HepG2 (cell line): ENCODE data around the gene UQCRFS1. TPM values are rescaled to one million over a fixed set of nuclear protein-coding genes. Genes with fewer than 3 reads are reported as not detected.

Experiments
- ATAC-seq: fragments of 200-7000 bp; cut with Tn5 transposase; 3 replicates; pipeline ENCODE4 v1.9.1; 2020; ENCODE audit warnings: mild to moderate bottlenecking, moderate library complexity
- BruUV-seq: library from RNA; stranded (reverse); fragments of 400-500 nt; replicated peaks from 2 replicates; lab custom pipeline; 2021; lab: Mats Ljungman, UMichigan
- CTCF ChIA-PET: fragments of 300-600 bp; formaldehyde crosslinking; extraction: SDS; loops from one replicate; lab custom pipeline; 2021; ENCODE audit warnings: low total read pairs, inconsistent platforms, low intra/inter-chr PET ratio; lab: Yijun Ruan, JAX
- POLR2A ChIA-PET: fragments of 350-600 bp; sonication (Branson Sonifier 250); formaldehyde crosslinking; loops from one replicate; lab custom pipeline; 2020; ENCODE audit warnings: antibody characterized with exemption, inconsistent platforms; lab: Yijun Ruan, JAX
- DNase-seq: peaks from one replicate; pipeline ENCODE4 v3.0.0-alpha.2; 2015; ENCODE audit warnings: low spot score
- FAIRE-seq: peaks from 3 replicates; lab custom pipeline; 2011; peaks lifted over from hg19 to GRCh38; lab: Jason Lieb, UNC
- H2AFZ ChIP-seq: one replicate; pipeline ENCODE4 v1.6.1; 2011; ENCODE audit warnings: low read length, inconsistent platforms
- H3K27ac ChIP-seq: fragments of 300-600 bp; 3 replicates; pipeline ENCODE4 v1.8.0; 2011; ENCODE audit warnings: mixed run types, mild to moderate bottlenecking, mixed read lengths, low read length, inconsistent platforms; ENCODE audit not compliant: insufficient read depth; ENCODE audit errors: extremely low read length
- H3K27me3 ChIP-seq, 2 experiments: fragments of 200-600 bp in 1 of 2; 2 replicates in 1 of 2; 3 replicates in 1 of 2; pipeline versions ENCODE4 v1.6.0 to v1.8.0; 2011; ENCODE audit warnings: low read length in 2 of 2, mild to moderate bottlenecking in 2 of 2, moderate library complexity in 2 of 2, inconsistent platforms in 1 of 2; ENCODE audit not compliant: insufficient read depth in 2 of 2, control insufficient read depth in 1 of 2
- H3K36me3 ChIP-seq, 2 experiments: fragments of 200-600 bp in 1 of 2; replicated peaks in 1 of 2; 2 replicates in 1 of 2; 3 replicates in 1 of 2; pipeline versions ENCODE4 v1.5.1 to v1.8.0; 2011; ENCODE audit warnings: low read length in 2 of 2, inconsistent platforms in 1 of 2; ENCODE audit not compliant: insufficient read depth in 2 of 2, control insufficient read depth in 1 of 2
- H3K4me1 ChIP-seq: 2 replicates; pipeline ENCODE4 v1.5.1; 2012; ENCODE audit warnings: low read length, inconsistent platforms; ENCODE audit not compliant: insufficient read depth
- H3K4me2 ChIP-seq: 2 replicates; pipeline ENCODE4 v1.6.0; 2011; ENCODE audit warnings: low read depth, low read length, inconsistent platforms
- H3K4me3 ChIP-seq, 3 experiments: fragments of 200-600 bp in 1 of 3; sonication (generic), shearing (Covaris generic) in 1 of 3; replicated peaks in 1 of 3; 2 replicates each; pipeline ENCODE4 v1.5.1; 2011 to 2016; ENCODE audit warnings: low read length in 3 of 3, inconsistent platforms in 2 of 3, low read depth in 2 of 3, mild to moderate bottlenecking in 2 of 3, control low read depth in 1 of 3, mixed read lengths in 1 of 3; ENCODE audit not compliant: insufficient read depth in 1 of 3
- H3K79me2 ChIP-seq: one replicate; pipeline ENCODE4 v1.6.1; 2011; ENCODE audit warnings: low read length, inconsistent platforms; ENCODE audit not compliant: insufficient read depth
- H3K9ac ChIP-seq: 2 replicates; pipeline ENCODE4 v1.6.0; 2011; ENCODE audit warnings: mild to moderate bottlenecking, low read depth, low read length, inconsistent platforms; ENCODE audit not compliant: insufficient read depth
- H3K9me3 ChIP-seq: 2 replicates; pipeline ENCODE4 v1.5.1; 2012; ENCODE audit warnings: mild to moderate bottlenecking, low read length
- H4K20me1 ChIP-seq: 2 replicates; pipeline ENCODE4 v1.6.0; 2011; ENCODE audit warnings: inconsistent platforms, mild to moderate bottlenecking, low read length, moderate library complexity; ENCODE audit not compliant: insufficient read depth
- ARNT ChIP-seq: fragments of 450-650 bp; IDR thresholded peaks from 2 replicates; pipeline ENCODE4 v1.6.1; 2017
- BRCA1 ChIP-seq: sonication (generic); formaldehyde crosslinking; IDR thresholded peaks from 2 replicates; pipeline ENCODE4 v1.4.0; 2020; ENCODE audit warnings: missing genetic modification reagents
- CCDC6 ChIP-seq: sonication (generic); formaldehyde crosslinking; IDR thresholded peaks from 2 replicates; pipeline ENCODE4 v1.8.1; 2022; ENCODE audit warnings: mild to moderate bottlenecking, missing genetic modification reagents, moderate library complexity
- CEBPB ChIP-seq: IDR thresholded peaks from 2 replicates; pipeline ENCODE4 v1.6.1; 2011; ENCODE audit warnings: low read depth, low read length, improper control_type of control experiment, borderline replicate concordance
- FOSL1 ChIP-seq: sonication (generic); formaldehyde crosslinking; IDR thresholded peaks from 2 replicates; pipeline ENCODE4 v1.9.0; 2021; ENCODE audit warnings: missing genetic modification reagents, borderline replicate concordance
- GPN1 ChIP-seq: sonication (generic); formaldehyde crosslinking; IDR thresholded peaks from 2 replicates; pipeline ENCODE4 v1.5.1; 2020; ENCODE audit warnings: missing genetic modification reagents, borderline replicate concordance
- HNF4A ChIP-seq: sonication (generic); formaldehyde crosslinking; IDR thresholded peaks from 2 replicates; pipeline ENCODE4 v1.4.0; 2020; ENCODE audit warnings: missing genetic modification reagents
- KLF15 ChIP-seq: sonication (generic); formaldehyde crosslinking; IDR thresholded peaks from 2 replicates; pipeline ENCODE4 v1.8.1; 2023; ENCODE audit warnings: borderline replicate concordance, mild to moderate bottlenecking, inconsistent platforms, missing genetic modification reagents, mixed read lengths
- MAFF ChIP-seq: IDR thresholded peaks from 2 replicates; pipeline ENCODE4 v1.6.1; 2011; ENCODE audit warnings: low read depth, low read length, improper control_type of control experiment
- MAFK ChIP-seq, 2 experiments: IDR thresholded peaks in 1 of 2; conservative IDR thresholded peaks in 1 of 2; 2 replicates each; pipeline ENCODE4 v1.6.1; 2011; ENCODE audit warnings: improper control_type of control experiment in 2 of 2, low read length in 2 of 2
- NFE2L2 ChIP-seq: fragments of 150-350 bp; IDR thresholded peaks from 2 replicates; pipeline ENCODE4 v1.6.1; 2014; ENCODE audit warnings: low read length
- NFYB ChIP-seq: sonication (generic); formaldehyde crosslinking; IDR thresholded peaks from 2 replicates; pipeline ENCODE4 v1.4.0; 2020; ENCODE audit warnings: missing genetic modification reagents
- PCBP1 ChIP-seq: fragments of 200-400 bp; formaldehyde crosslinking; IDR thresholded peaks from 2 replicates; pipeline ENCODE4 v1.6.1; 2017; ENCODE audit warnings: mild to moderate bottlenecking, low read depth, low read length, borderline replicate concordance
- SP1 ChIP-seq, 2 experiments: fragments of 450-650 bp in 1 of 2; sonication (generic) in 1 of 2; formaldehyde crosslinking in 1 of 2; IDR thresholded peaks; 2 replicates each; pipeline versions ENCODE4 v1.4.0 to v1.6.1; 2016 to 2020; ENCODE audit warnings: missing genetic modification reagents in 1 of 2
- ZNF20 ChIP-seq: sonication (generic); formaldehyde crosslinking; IDR thresholded peaks from 2 replicates; pipeline ENCODE4 v1.4.0; 2020; ENCODE audit warnings: mild to moderate bottlenecking, moderate library complexity, missing genetic modification reagents
- ZNF563 ChIP-seq: sonication (generic); formaldehyde crosslinking; IDR thresholded peaks from 2 replicates; pipeline ENCODE4 v1.8.0; 2022; ENCODE audit warnings: mild to moderate bottlenecking, moderate library complexity, missing genetic modification reagents
- ZSCAN9 ChIP-seq: IDR thresholded peaks from 2 replicates; pipeline ENCODE4 v1.6.1; 2016; ENCODE audit warnings: borderline replicate concordance
- WGBS: methylation state at CpG from one replicate; pipeline ENCODE4 v1.1.6; 2017; ENCODE audit warnings: low lambda C conversion rate; 5-methylcytosine and 5-hydroxymethylcytosine counted together
- in situ Hi-C: cut with HindIII; loops from 2 replicates; pipeline ENCODE4 v1.10.0; 2017; ENCODE audit warnings: low pct_unique_long_range_greater_than_20kb; ENCODE audit not compliant: extremely low pct_ligation_motif_present
- intact Hi-C: fragments of 100-400 bp; cut with micrococcal nuclease; formaldehyde crosslinking; loops from one replicate; pipeline ENCODE4 v1.10.0; 2022; ENCODE audit not compliant: unreplicated experiment
- polyA plus RNA-seq, 8 experiments: library from polyadenylated mRNA; depleted of rRNA in 3 of 8; stranded (reverse) in 7 of 8; unstranded in 1 of 8; fragments of >200 nt; fragmentation: Illumina TruSeq in 4 of 8; extraction: Trizol in 4 of 8; gene quantifications; 2 replicates each; pipeline versions ENCODE4 v1.2.1 to v1.2.3, GENCODE V29; 2011 to 2016; ENCODE audit warnings: low read depth in 4 of 8, missing spikeins in 1 of 8, mixed read lengths in 1 of 8; ENCODE audit not compliant: insufficient read depth in 1 of 8
- total RNA-seq, 5 experiments: library from RNA; depleted of rRNA; stranded (reverse); fragments of >200 nt; fragmentation: Illumina TruSeq; extraction: Trizol; gene quantifications; 2 replicates each; pipeline ENCODE4 v1.2.3, GENCODE V29; 2016; ENCODE audit warnings: low read depth in 1 of 5
- TF ChIP-seq, protein P1 (sequence below): sonication (generic); formaldehyde crosslinking; IDR thresholded peaks from 2 replicates; pipeline ENCODE4 v1.4.0; 2020; ENCODE audit warnings: mild to moderate bottlenecking, missing genetic modification reagents

The UQCRFS1 gene
- total and polyA plus RNA-seq, 2 of the 13 experiments (the other 11 are each of a cell fraction or from before 2014, with no cell fraction given): 49.5 to 51.1 TPM

DNA sequence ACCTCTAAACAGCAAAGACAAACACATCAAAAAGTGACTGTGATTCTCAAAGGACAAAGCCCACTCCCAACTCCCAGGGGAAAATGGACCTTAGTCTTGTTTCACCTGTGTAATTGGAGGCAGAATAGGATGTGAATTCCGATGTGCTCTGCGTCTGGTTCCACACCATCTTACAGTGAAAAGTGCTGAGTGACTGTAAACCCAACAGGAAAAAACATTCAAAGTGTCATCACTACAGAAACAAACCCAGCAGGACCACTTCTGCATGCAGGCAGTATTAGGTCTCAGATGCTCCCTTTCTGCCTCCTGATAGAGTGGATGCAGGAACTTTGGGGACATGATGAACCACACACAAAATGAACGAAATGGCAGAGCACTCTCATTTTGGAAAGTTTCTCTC, 6.5 kb downstream of the UQCRFS1 start:
- H3K27ac ChIP-seq: no peak overlapping the region
- H3K4me1 ChIP-seq: peaks cover 20% of the 10 kb centered on the region
- no peaks in the 10 kb centered on the region for H3K9me3 ChIP-seq
- POLR2A ChIA-PET: no interaction called here
- intact Hi-C loops (no loop called here), in situ Hi-C loops (no loop called here)
- WGBS: 96% methylated on average over 3 of the region's 3 CpGs
- H3K79me2 ChIP-seq: peaks cover 29% of the 10 kb centered on the region
- TF ChIP-seq BRCA1 (no peak), CEBPB (no peak), MAFK (conservative IDR thresholded peaks at IDR 0.05 in 1 of 2, IDR thresholded peaks at IDR 0.05 in 1 of 2; ENCODE audit: low read length in 2 of 2) (0 out of 4 replicates have a peak, but pooled peaks of 1 of the 2 experiments have one; percentile 10), MAFF (0 out of 2 replicates have a peak, but pooled peaks have one; percentile 21), KLF15 (CRISPR knock-in tag) (no peak)
- BruUV-seq: no TSS peak
- H3K36me3 ChIP-seq: peaks cover 3 to 17% of the 10 kb centered on the region in 2 experiments; a peak in 3 of 5 replicates
- peaks cover 24% of the 10 kb centered on the region for H4K20me1 ChIP-seq
- H2AFZ ChIP-seq: no peak overlapping the region
- DNase-seq (no peak), ATAC-seq (no peak), FAIRE-seq (no peak)
- CTCF ChIA-PET: no interaction called here
- H3K4me3 ChIP-seq: no peak overlapping the region
- no peak overlapping the region for H3K4me2 ChIP-seq
- no peaks in the 10 kb centered on the region for H3K27me3 ChIP-seq
- no peak overlapping the region for H3K9ac ChIP-seq

DNA sequence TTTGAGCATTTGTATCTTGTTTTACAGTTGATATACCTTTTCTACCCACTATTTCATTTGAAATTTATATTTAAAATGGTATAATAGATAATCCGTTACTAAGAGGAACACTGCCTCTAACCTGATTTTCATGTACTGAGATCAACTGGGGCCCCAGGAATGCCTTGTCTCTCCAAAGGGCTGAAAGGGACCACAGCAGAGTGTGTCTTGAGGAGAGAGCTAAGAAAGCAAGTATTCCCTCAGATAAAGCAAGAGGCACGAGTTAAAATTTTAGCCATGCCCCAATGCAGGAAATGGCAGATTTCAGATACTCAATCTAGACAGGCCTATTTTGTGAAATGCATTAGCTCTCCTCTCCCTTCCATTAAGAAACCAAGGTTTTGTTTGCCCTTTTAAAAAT, 10.7 kb downstream of the UQCRFS1 start:
- H3K4me3 ChIP-seq: no peak overlapping the region
- intact Hi-C loops (no loop called here), in situ Hi-C loops (no loop called here)
- H3K4me2 ChIP-seq: no peak overlapping the region
- POLR2A ChIA-PET: interaction anchor here (0.8 kb wide), 1 partner anchor 10 kb away, joined by 3 read pairs; the partner anchor contains the start of gene UQCRFS1
- TF ChIP-seq, protein P1, sequence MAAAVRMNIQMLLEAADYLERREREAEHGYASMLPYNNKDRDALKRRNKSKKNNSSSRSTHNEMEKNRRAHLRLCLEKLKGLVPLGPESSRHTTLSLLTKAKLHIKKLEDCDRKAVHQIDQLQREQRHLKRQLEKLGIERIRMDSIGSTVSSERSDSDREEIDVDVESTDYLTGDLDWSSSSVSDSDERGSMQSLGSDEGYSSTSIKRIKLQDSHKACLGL (CRISPR knock-in tag): no peak
- no peak for TF ChIP-seq CCDC6 (CRISPR knock-in tag)
- no peak for TF ChIP-seq GPN1 (CRISPR knock-in tag)
- TF ChIP-seq NFE2L2: no peak
- TF ChIP-seq NFYB (CRISPR knock-in tag): no peak
- TF ChIP-seq HNF4A (CRISPR knock-in tag): no peak
- no peak for TF ChIP-seq ZSCAN9 (CRISPR knock-in tag)
- no peak for TF ChIP-seq SP1 (IDR thresholded peaks at IDR 0.05)
- TF ChIP-seq SP1 (CRISPR knock-in tag; IDR thresholded peaks at IDR 0.05): no peak
- TF ChIP-seq ARNT: no peak
- no peak for TF ChIP-seq ZNF563 (CRISPR knock-in tag)
- no peak for TF ChIP-seq FOSL1 (CRISPR knock-in tag)
- no peak for TF ChIP-seq PCBP1
- TF ChIP-seq ZNF20 (CRISPR knock-in tag): no peak
- no peak for ATAC-seq
- BruUV-seq: no TSS peak
- no peaks in the 10 kb centered on the region for H3K79me2 ChIP-seq
- no peaks in the 10 kb centered on the region for H3K9me3 ChIP-seq
- H2AFZ ChIP-seq: no peak overlapping the region
- H4K20me1 ChIP-seq: no peaks in the 10 kb centered on the region
- H3K9ac ChIP-seq: no peak overlapping the region
- H3K27me3 ChIP-seq: no peaks in the 10 kb centered on the region
- no peak for FAIRE-seq
- no peak overlapping the region for H3K27ac ChIP-seq
- H3K36me3 ChIP-seq: peaks cover 3 to 11% of the 10 kb centered on the region in 2 experiments; a peak in 3 of 5 replicates
- CTCF ChIA-PET: no interaction called here
- 92% methylated on average over 2 of the region's 2 CpGs for WGBS
- no peak for DNase-seq
- H3K4me1 ChIP-seq: no peaks in the 10 kb centered on the region
